ENCODE measurements around the gene TACC2. TPM values are rescaled to one million over a fixed set of nuclear protein-coding genes. Genes with fewer than 3 reads are reported as not detected.
"Not testable (repeated sequence)": the region's sequence is repeated elsewhere in the genome, so short reads cannot be mapped to it uniquely, and the experiment has no call there.

TACC2 gene
- total RNA-seq, 1 experiment from 2014 or later: not detected

- H3K9me2 ChIP-seq (replicated peaks; ENCODE audit: insufficient read depth, low read length): no peaks in the 10 kb centered on the region
- H3K27ac ChIP-seq (ENCODE audit: low read length): no peak overlapping the region
- no peaks in the 10 kb centered on the region for H3K27me3 ChIP-seq (ENCODE audit: low read length)
- no peaks in the 10 kb centered on the region for H4K20me1 ChIP-seq (ENCODE audit: insufficient read depth, low read depth, low read length)
- no peaks in the 10 kb centered on the region for H3K9me3 ChIP-seq (ENCODE audit: low read length)
- H3K4me1 ChIP-seq (ENCODE audit: low read length): no peaks in the 10 kb centered on the region
- no peak overlapping the region for H3K4me2 ChIP-seq (ENCODE audit: low read depth, low read length, poor library complexity, severe bottlenecking)
- no peak overlapping the region for H3K4me3 ChIP-seq (ENCODE audit: low read length)
- H3K36me3 ChIP-seq (ENCODE audit: insufficient read depth, low read length): no peaks in the 10 kb centered on the region
- H2AFZ ChIP-seq (ENCODE audit: low read length): no peak overlapping the region
- no peak for DNase-seq
- H3K79me2 ChIP-seq (ENCODE audit: low read length): no peaks in the 10 kb centered on the region
- no peak overlapping the region for H3K9ac ChIP-seq (ENCODE audit: low read length)
Measured at GRCh38 chr10:122014652-122015248, 25.8 kb downstream of the TACC2 start.

GRCh38 chr10:122017926-122018325 is 29.0 kb downstream of the TACC2 start:
- H3K4me2 ChIP-seq (ENCODE audit: low read depth, low read length, poor library complexity, severe bottlenecking); H3K36me3 ChIP-seq (ENCODE audit: insufficient read depth, low read length); H3K9ac ChIP-seq (ENCODE audit: low read length); H3K9me3 ChIP-seq (ENCODE audit: low read length); H3K79me2 ChIP-seq (ENCODE audit: low read length); H3K27ac ChIP-seq (ENCODE audit: low read length); H4K20me1 ChIP-seq (ENCODE audit: insufficient read depth, low read depth, low read length); H3K4me1 ChIP-seq (ENCODE audit: low read length); H3K4me3 ChIP-seq (ENCODE audit: low read length); H3K9me2 ChIP-seq (replicated peaks; ENCODE audit: insufficient read depth, low read length); H2AFZ ChIP-seq (ENCODE audit: low read length); H3K27me3 ChIP-seq (ENCODE audit: low read length); DNase-seq: not testable (repeated sequence)

- Histone ChIP-seq H3K27me3 (ENCODE audit: low read length) (no peaks in the 10 kb centered on the region), H4K20me1 (ENCODE audit: insufficient read depth, low read depth, low read length) (no peaks in the 10 kb centered on the region), H3K4me1 (ENCODE audit: low read length) (no peaks in the 10 kb centered on the region), H2AFZ (ENCODE audit: low read length) (no peak overlapping the region), H3K27ac (ENCODE audit: low read length) (no peak overlapping the region), H3K9me3 (ENCODE audit: low read length) (no peaks in the 10 kb centered on the region), H3K4me2 (ENCODE audit: low read depth, low read length, poor library complexity, severe bottlenecking) (no peak overlapping the region), H3K4me3 (ENCODE audit: low read length) (no peak overlapping the region), H3K9me2 (replicated peaks; ENCODE audit: insufficient read depth, low read length) (no peaks in the 10 kb centered on the region), H3K79me2 (ENCODE audit: low read length) (no peaks in the 10 kb centered on the region), H3K36me3 (ENCODE audit: insufficient read depth, low read length) (no peaks in the 10 kb centered on the region), H3K9ac (ENCODE audit: low read length) (no peak overlapping the region)
- DNase-seq: no peak
Measured at GRCh38 chr10:122018491-122018890, 29.5 kb downstream of the TACC2 start.

- Histone ChIP-seq H3K4me2 (ENCODE audit: low read depth, low read length, poor library complexity, severe bottlenecking) (no peak overlapping the region), H3K9ac (ENCODE audit: low read length) (no peak overlapping the region)
- DNase-seq: no peak
Measured at GRCh38 chr10:122018951-122019413, 30.0 kb downstream of the TACC2 start.

GRCh38 chr10:122019414-122019975 is 30.5 kb downstream of the TACC2 start:
- H3K4me3 ChIP-seq (ENCODE audit: low read length): no peak overlapping the region
- H3K4me2 ChIP-seq (ENCODE audit: low read depth, low read length, poor library complexity, severe bottlenecking): no peak overlapping the region
- no peak overlapping the region for H2AFZ ChIP-seq (ENCODE audit: low read length)
- no peaks in the 10 kb centered on the region for H3K9me3 ChIP-seq (ENCODE audit: low read length)
- H3K9me2 ChIP-seq (replicated peaks; ENCODE audit: insufficient read depth, low read length): no peaks in the 10 kb centered on the region
- no peaks in the 10 kb centered on the region for H3K36me3 ChIP-seq (ENCODE audit: insufficient read depth, low read length)
- DNase-seq: no peak
- no peaks in the 10 kb centered on the region for H3K79me2 ChIP-seq (ENCODE audit: low read length)
- no peaks in the 10 kb centered on the region for H4K20me1 ChIP-seq (ENCODE audit: insufficient read depth, low read depth, low read length)
- no peak overlapping the region for H3K27ac ChIP-seq (ENCODE audit: low read length)
- H3K27me3 ChIP-seq (ENCODE audit: low read length): no peaks in the 10 kb centered on the region
- no peaks in the 10 kb centered on the region for H3K4me1 ChIP-seq (ENCODE audit: low read length)
- H3K9ac ChIP-seq (ENCODE audit: low read length): no peak overlapping the region

More at GRCh38 chr10:122018951-122019413, 30.0 kb downstream of the TACC2 start:
- Histone ChIP-seq H3K36me3 (ENCODE audit: insufficient read depth, low read length) (no peaks in the 10 kb centered on the region), H3K4me1 (ENCODE audit: low read length) (no peaks in the 10 kb centered on the region), H3K27me3 (ENCODE audit: low read length) (no peaks in the 10 kb centered on the region), H3K9me2 (replicated peaks; ENCODE audit: insufficient read depth, low read length) (no peaks in the 10 kb centered on the region), H3K9me3 (ENCODE audit: low read length) (no peaks in the 10 kb centered on the region), H4K20me1 (ENCODE audit: insufficient read depth, low read depth, low read length) (no peaks in the 10 kb centered on the region), H3K4me3 (ENCODE audit: low read length) (no peak overlapping the region), H3K27ac (ENCODE audit: low read length) (no peak overlapping the region), H2AFZ (ENCODE audit: low read length) (no peak overlapping the region), H3K79me2 (ENCODE audit: low read length) (no peaks in the 10 kb centered on the region)

- no peak for DNase-seq
- Histone ChIP-seq H3K27ac (ENCODE audit: low read length) (no peak overlapping the region), H3K4me3 (ENCODE audit: low read length) (no peak overlapping the region), H3K9me2 (replicated peaks; ENCODE audit: insufficient read depth, low read length) (no peaks in the 10 kb centered on the region), H3K36me3 (ENCODE audit: insufficient read depth, low read length) (no peaks in the 10 kb centered on the region), H3K9ac (ENCODE audit: low read length) (no peak overlapping the region), H3K9me3 (ENCODE audit: low read length) (no peaks in the 10 kb centered on the region), H4K20me1 (ENCODE audit: insufficient read depth, low read depth, low read length) (no peaks in the 10 kb centered on the region), H3K4me2 (ENCODE audit: low read depth, low read length, poor library complexity, severe bottlenecking) (no peak overlapping the region), H2AFZ (ENCODE audit: low read length) (no peak overlapping the region), H3K4me1 (ENCODE audit: low read length) (no peaks in the 10 kb centered on the region), H3K79me2 (ENCODE audit: low read length) (no peaks in the 10 kb centered on the region), H3K27me3 (ENCODE audit: low read length) (no peaks in the 10 kb centered on the region)
Measured at GRCh38 chr10:122020226-122020625, 31.3 kb downstream of the TACC2 start.

GRCh38 chr10:122021379-122021778 is 32.4 kb downstream of the TACC2 start:
- Histone ChIP-seq H3K9ac (ENCODE audit: low read length) (no peak overlapping the region), H3K4me1 (ENCODE audit: low read length) (no peaks in the 10 kb centered on the region), H3K27me3 (ENCODE audit: low read length) (no peaks in the 10 kb centered on the region), H2AFZ (ENCODE audit: low read length) (no peak overlapping the region), H3K9me2 (replicated peaks; ENCODE audit: insufficient read depth, low read length) (no peaks in the 10 kb centered on the region), H4K20me1 (ENCODE audit: insufficient read depth, low read depth, low read length) (no peaks in the 10 kb centered on the region), H3K79me2 (ENCODE audit: low read length) (no peaks in the 10 kb centered on the region), H3K4me2 (ENCODE audit: low read depth, low read length, poor library complexity, severe bottlenecking) (no peak overlapping the region), H3K36me3 (ENCODE audit: insufficient read depth, low read length) (no peaks in the 10 kb centered on the region), H3K27ac (ENCODE audit: low read length) (no peak overlapping the region), H3K9me3 (ENCODE audit: low read length) (no peaks in the 10 kb centered on the region), H3K4me3 (ENCODE audit: low read length) (no peak overlapping the region)
- DNase-seq: no peak

GRCh38 chr10:122021828-122022227 is 32.9 kb downstream of the TACC2 start:
- no peak overlapping the region for H3K4me2 ChIP-seq (ENCODE audit: low read depth, low read length, poor library complexity, severe bottlenecking)
- H2AFZ ChIP-seq (ENCODE audit: low read length): no peak overlapping the region
- DNase-seq: no peak
- no peaks in the 10 kb centered on the region for H3K9me3 ChIP-seq (ENCODE audit: low read length)
- no peaks in the 10 kb centered on the region for H3K27me3 ChIP-seq (ENCODE audit: low read length)
- no peak overlapping the region for H3K27ac ChIP-seq (ENCODE audit: low read length)
- H3K4me1 ChIP-seq (ENCODE audit: low read length): no peaks in the 10 kb centered on the region
- H3K9ac ChIP-seq (ENCODE audit: low read length): no peak overlapping the region
- H4K20me1 ChIP-seq (ENCODE audit: insufficient read depth, low read depth, low read length): no peaks in the 10 kb centered on the region
- no peaks in the 10 kb centered on the region for H3K9me2 ChIP-seq (replicated peaks; ENCODE audit: insufficient read depth, low read length)
- H3K36me3 ChIP-seq (ENCODE audit: insufficient read depth, low read length): no peaks in the 10 kb centered on the region
- H3K79me2 ChIP-seq (ENCODE audit: low read length): no peaks in the 10 kb centered on the region
- H3K4me3 ChIP-seq (ENCODE audit: low read length): no peak overlapping the region
